Head of caudate nucleus (tissue), 42 donors: ENCODE measurements around the gene RASL11A.
"Not testable (repeated sequence)": the region's sequence is repeated elsewhere in the genome, so short reads cannot be mapped to it uniquely, and the experiment has no call there.

ENCODE experiments used
- DNase-seq, 42 donors: peaks; one replicate each; pipeline versions ENCODE4 v3.0.0 to v3.0.0-alpha.2; 2020 to 2021; ENCODE audit warnings: mixed read lengths in 7 of 42
- intact Hi-C: fragments of 100-400 bp; cut with DNase I; formaldehyde crosslinking; loops from one replicate; pipeline ENCODE4 v1.15.0; 2022

The RASL11A gene

GRCh38 chr13:27293873-27294515 lies 23.4 kb downstream of the RASL11A start:
- intact Hi-C loops = no loop called here
- DNase-seq = no peak

GRCh38 chr13:27295096-27295495 lies 24.5 kb downstream of the RASL11A start:
- intact Hi-C loops = no loop called here
- peak in 41 of 42 donors; percentile 27 to 85 (median 64) for DNase-seq

GRCh38 chr13:27295660-27296059 lies 25.0 kb downstream of the RASL11A start:
- no peak for DNase-seq

GRCh38 chr13:27296496-27296895 lies 25.9 kb downstream of the RASL11A start:
- intact Hi-C loops = no loop called here

More at GRCh38 chr13:27295660-27296059, 25.0 kb downstream of the RASL11A start:
- intact Hi-C loops = no loop called here

GRCh38 chr13:27298849-27299248 lies 28.2 kb downstream of the RASL11A start:
- intact Hi-C loops = no loop called here
- DNase-seq = no peak

More at GRCh38 chr13:27296496-27296895, 25.9 kb downstream of the RASL11A start:
- no peak for DNase-seq

GRCh38 chr13:27300406-27300805 lies 29.8 kb downstream of the RASL11A start:
- intact Hi-C loops, DNase-seq: not testable (repeated sequence)

- no peak for DNase-seq
- intact Hi-C loops = no loop called here
Observed at GRCh38 chr13:27300941-27301586, 30.4 kb downstream of the RASL11A start.

- DNase-seq = no peak
- intact Hi-C loops = no loop called here
Observed at GRCh38 chr13:27302643-27303262, 32.1 kb downstream of the RASL11A start.

- intact Hi-C loops = no loop called here
- no peak for DNase-seq
Observed at GRCh38 chr13:27304099-27304498, 33.5 kb downstream of the RASL11A start.

GRCh38 chr13:27304611-27305010 lies 34.0 kb downstream of the RASL11A start:
- DNase-seq = no peak
- intact Hi-C loops = no loop called here

- intact Hi-C loops = no loop called here
- no peak for DNase-seq
Observed at GRCh38 chr13:27306364-27306763, 35.7 kb downstream of the RASL11A start.

GRCh38 chr13:27308941-27309340 lies 38.3 kb downstream of the RASL11A start:
- intact Hi-C loops = no loop called here
- no peak for DNase-seq

GRCh38 chr13:27309401-27309958 lies 38.9 kb downstream of the RASL11A start:
- intact Hi-C loops = no loop called here
- no peak for DNase-seq

GRCh38 chr13:27309967-27310598 lies 39.5 kb downstream of the RASL11A start:
- intact Hi-C loops = no loop called here
- DNase-seq = no peak

- intact Hi-C loops = no loop called here
- no peak for DNase-seq
Observed at GRCh38 chr13:27310946-27311345, 40.3 kb downstream of the RASL11A start.

- DNase-seq = no peak
- intact Hi-C loops = no loop called here
Observed at GRCh38 chr13:27311518-27312210, 41.0 kb downstream of the RASL11A start.

- DNase-seq = no peak
Observed at GRCh38 chr13:27313770-27314169, 43.1 kb downstream of the RASL11A start.

GRCh38 chr13:27319404-27319803 lies 48.8 kb downstream of the RASL11A start:
- intact Hi-C loops = no loop called here
- DNase-seq = no peak

More at GRCh38 chr13:27313770-27314169, 43.1 kb downstream of the RASL11A start:
- intact Hi-C loops = no loop called here
